Fibroblast of lung (primary cell): Measurements from ENCODE around the gene PLA2G2C.

Experiments used
- CTCF ChIP-seq, 2 donors: IDR thresholded peaks in 1 of 2; conservative IDR thresholded peaks in 1 of 2; 1 replicate in 1 of 2; 2 replicates in 1 of 2; pipeline ENCODE4 v1.5.1; 2011 to 2012; ENCODE audit warnings: low read length in 2 of 2, control low read depth in 1 of 2, inconsistent platforms in 1 of 2, low read depth in 1 of 2, mild to moderate bottlenecking in 1 of 2
- EZH2 ChIP-seq: IDR thresholded peaks from 2 replicates; pipeline ENCODE4 v1.5.1; 2012; ENCODE audit warnings: low read length, control low read depth, mild to moderate bottlenecking; ENCODE audit errors: missing control alignments

GRCh38 chr1:20185834-20186782 is at the start of gene PLA2G2C, which contains the start of gene UBXN10:
- TF ChIP-seq CTCF (conservative IDR thresholded peaks at IDR 0.05 in 1 of 2, IDR thresholded peaks at IDR 0.05 in 1 of 2; ENCODE audit: low read depth in 1 of 2, low read length in 2 of 2) (no peak), EZH2 (peak; percentile 85)
